IMR-90 (cell line): ENCODE data around the gene ATP7A. TPM values are rescaled to one million over a fixed set of nuclear protein-coding genes. Genes with fewer than 3 reads are reported as not detected.
A peak's percentile ranks its signal among the peaks of the same experiment; 100 is the strongest.

ENCODE experiments used
- ATAC-seq: fragments of 200-7000 bp; cut with Tn5 transposase; 2 replicates; pipeline ENCODE4 v1.9.1; 2020; ENCODE audit warnings: low read depth, mild to moderate bottlenecking, moderate library complexity
- BruUV-seq: library from RNA; stranded (reverse); fragments of 400-500 nt; replicated peaks from 2 replicates; lab custom pipeline; 2021; lab: Mats Ljungman, UMichigan
- CTCF ChIA-PET: fragments of 300-600 bp; formaldehyde crosslinking; extraction: SDS; loops from one replicate; lab custom pipeline; 2021; ENCODE audit warnings: antibody characterized with exemption; lab: Yijun Ruan, JAX
- POLR2A ChIA-PET: fragments of 300-600 bp; sonication (Branson Sonifier 250); formaldehyde crosslinking; loops from one replicate; lab custom pipeline; 2022; ENCODE audit warnings: antibody characterized with exemption; ENCODE audit not compliant: unreplicated experiment; lab: Charles Lee
- DNase-seq: peaks from one replicate; pipeline ENCODE4 v3.0.0; 2013
- H2AFZ ChIP-seq: replicated peaks from 2 replicates; pipeline ENCODE3; 2013; ENCODE audit warnings: low read length, mild to moderate bottlenecking; ENCODE audit not compliant: poor library complexity
- H2AK5ac ChIP-seq: 2 replicates; pipeline ENCODE4 v1.6.1; 2013; ENCODE audit warnings: low read depth, low read length, inconsistent platforms
- H2AK9ac ChIP-seq: replicated peaks from 2 replicates; pipeline ENCODE3; 2013; ENCODE audit warnings: mild to moderate bottlenecking, low read depth, low read length, moderate library complexity; ENCODE audit not compliant: poor library complexity
- H2BK120ac ChIP-seq: 2 replicates; pipeline ENCODE4 v1.6.1; 2013; ENCODE audit warnings: low read depth, low read length, inconsistent platforms
- H2BK15ac ChIP-seq: 3 replicates; pipeline ENCODE4 v1.6.1; 2013; ENCODE audit warnings: low read depth, low read length, inconsistent platforms
- H2BK20ac ChIP-seq: 2 replicates; pipeline ENCODE4 v1.6.1; 2013; ENCODE audit warnings: low read depth, mild to moderate bottlenecking, inconsistent platforms, low read length, moderate library complexity
- H2BK5ac ChIP-seq: 2 replicates; pipeline ENCODE4 v1.6.1; 2013; ENCODE audit warnings: mild to moderate bottlenecking, low read depth, low read length, inconsistent platforms; ENCODE audit not compliant: poor library complexity, severe bottlenecking
- H3K14ac ChIP-seq: replicated peaks from 2 replicates; pipeline ENCODE4 v1.6.1; 2013; ENCODE audit warnings: low read depth, low read length, inconsistent platforms
- H3K18ac ChIP-seq: 2 replicates; pipeline ENCODE4 v1.6.1; 2013; ENCODE audit warnings: low read depth, low read length, control low read depth
- H3K23ac ChIP-seq: 2 replicates; pipeline ENCODE4 v1.6.1; 2013; ENCODE audit warnings: low read depth, low read length, inconsistent platforms
- H3K27ac ChIP-seq: 2 replicates; pipeline ENCODE4 v1.5.1; 2013; ENCODE audit warnings: mild to moderate bottlenecking, control low read depth, low read length; ENCODE audit not compliant: insufficient read depth
- H3K27me3 ChIP-seq: 2 replicates; pipeline ENCODE4 v1.6.1; 2013; ENCODE audit warnings: low read length; ENCODE audit not compliant: control insufficient read depth, insufficient read depth
- H3K36me3 ChIP-seq: 2 replicates; pipeline ENCODE4 v1.6.1; 2013; ENCODE audit warnings: low read length, mixed read lengths; ENCODE audit not compliant: control insufficient read depth, insufficient read depth
- H3K4ac ChIP-seq: 2 replicates; pipeline ENCODE4 v1.6.1; 2013; ENCODE audit warnings: low read depth, low read length, inconsistent platforms
- H3K4me1 ChIP-seq: 2 replicates; pipeline ENCODE4 v1.6.1; 2013; ENCODE audit warnings: low read length, mixed read lengths; ENCODE audit not compliant: control insufficient read depth, insufficient read depth
- H3K4me2 ChIP-seq: 2 replicates; pipeline ENCODE4 v1.6.1; 2013; ENCODE audit warnings: low read depth, mild to moderate bottlenecking, control low read depth, low read length, moderate library complexity
- H3K4me3 ChIP-seq: 2 replicates; pipeline ENCODE4 v1.5.1; 2013; ENCODE audit warnings: low read depth, mild to moderate bottlenecking, control low read depth, low read length, moderate library complexity; ENCODE audit not compliant: insufficient read depth
- H3K56ac ChIP-seq: 2 replicates; pipeline ENCODE4 v1.6.1; 2013; ENCODE audit warnings: low read length, inconsistent platforms; ENCODE audit not compliant: insufficient read depth; ENCODE audit errors: extremely low read depth
- H3K79me1 ChIP-seq, 2 experiments: 2 replicates each; pipeline ENCODE4 v1.6.1; 2013; ENCODE audit warnings: low read length in 2 of 2, inconsistent platforms in 1 of 2, low read depth in 1 of 2
- H3K9ac ChIP-seq: 2 replicates; pipeline ENCODE4 v1.6.1; 2013; ENCODE audit warnings: low read depth, low read length, control low read depth
- H3K9me1 ChIP-seq: 2 replicates; pipeline ENCODE4 v1.6.1; 2013; ENCODE audit warnings: low read length, inconsistent platforms; ENCODE audit not compliant: insufficient read depth
- H3K9me3 ChIP-seq: 2 replicates; pipeline ENCODE4 v1.6.1; 2013; ENCODE audit warnings: low read length; ENCODE audit not compliant: control insufficient read depth, insufficient read depth
- H4K20me1 ChIP-seq: 2 replicates; pipeline ENCODE4 v1.6.1; 2013; ENCODE audit warnings: low read length, inconsistent platforms; ENCODE audit not compliant: insufficient read depth
- H4K5ac ChIP-seq: 2 replicates; pipeline ENCODE4 v1.6.1; 2013; ENCODE audit warnings: mild to moderate bottlenecking, low read depth, low read length, control low read depth
- H4K8ac ChIP-seq, 2 experiments: 2 replicates each; pipeline ENCODE4 v1.6.1; 2013; ENCODE audit warnings: low read depth in 2 of 2, low read length in 2 of 2, control low read depth in 1 of 2, inconsistent platforms in 1 of 2
- H4K91ac ChIP-seq: 2 replicates; pipeline ENCODE4 v1.6.1; 2013; ENCODE audit warnings: low read depth, low read length, inconsistent platforms; ENCODE audit not compliant: insufficient read depth
- NFE2L2 ChIP-seq: fragments of 150-350 bp; IDR thresholded peaks from 2 replicates; pipeline ENCODE4 v1.6.1; 2016; ENCODE audit warnings: low read depth, mild to moderate bottlenecking, low read length
- WGBS, 2 experiments: methylation state at CpG; one replicate each; pipeline versions ENCODE4 v1.1.5 to v1.1.7; 2013; ENCODE audit warnings: missing lambda C conversion rate in 2 of 2; ENCODE audit not compliant: insufficient read length in 1 of 2; ENCODE audit errors: extremely low coverage in 2 of 2; 5-methylcytosine and 5-hydroxymethylcytosine counted together
- dilution Hi-C: fragments of 300-500 bp; cut with HindIII; formaldehyde crosslinking; loops from one replicate; pipeline ENCODE4 v1.14.3; 2018; ENCODE audit warnings: low sequenced_read_pairs; ENCODE audit not compliant: unreplicated experiment
- in situ Hi-C: fragments of 300-500 bp; cut with MboI; formaldehyde crosslinking; loops from 3 replicates; pipeline ENCODE4 v1.14.3; 2019; ENCODE audit warnings: low sequenced_read_pairs, inconsistent platforms, mixed read lengths
- intact Hi-C: fragments of 100-400 bp; cut with micrococcal nuclease; formaldehyde crosslinking; loops from 2 replicates; pipeline ENCODE4 v1.10.0; 2022
- polyA plus RNA-seq, 3 experiments: library from polyadenylated mRNA; depleted of rRNA; stranded (reverse); fragments of >200 nt; gene quantifications; 2 replicates each; pipeline ENCODE4 v1.2.3, GENCODE V29; 2012; ENCODE audit warnings: low replicate concordance in 1 of 3
- total RNA-seq: library from RNA; depleted of rRNA; stranded (reverse); fragments of >200 nt; gene quantifications from 2 replicates; pipeline ENCODE4 v1.2.3, GENCODE V29; 2012

ATP7A gene
- total and polyA plus RNA-seq, 2 of the 4 experiments (the other 2 are of a cell fraction), result 4.2 to 22.4 TPM

- no peak overlapping the region for H3K56ac ChIP-seq
- no peak overlapping the region for H3K18ac ChIP-seq
- dilution Hi-C loops, result no loop called here
- H4K5ac ChIP-seq, result no peak overlapping the region
- no peak overlapping the region for H3K4ac ChIP-seq
- no peak overlapping the region for H2BK20ac ChIP-seq
- no peak for TF ChIP-seq NFE2L2
- BruUV-seq, result no TSS peak
- ATAC-seq (peak; percentile 73; the same call in 1 of the 2 replicates), DNase-seq (peak; percentile 58)
- intact Hi-C loops, result no loop called here
- no peak overlapping the region for H3K27ac ChIP-seq
- H3K9ac ChIP-seq, result no peak overlapping the region
- no peak overlapping the region for H4K8ac ChIP-seq
- H3K79me1 ChIP-seq, result peaks cover 0 to 4% of the 10 kb centered on the region in 2 experiments; a peak in 1 of 4 replicates
- no peaks in the 10 kb centered on the region for H3K36me3 ChIP-seq
- no peak overlapping the region for H3K4me3 ChIP-seq
- H3K27me3 ChIP-seq, result no peaks in the 10 kb centered on the region
- no peak overlapping the region for H2AK5ac ChIP-seq
- no peaks in the 10 kb centered on the region for H4K20me1 ChIP-seq
- no peak overlapping the region for H2BK5ac ChIP-seq
- H3K9me1 ChIP-seq, result no peaks in the 10 kb centered on the region
- H4K91ac ChIP-seq, result no peak overlapping the region
- H3K23ac ChIP-seq, result no peak overlapping the region
- H3K4me1 ChIP-seq, result peaks cover 2% of the 10 kb centered on the region; the same call in 1 of the 2 replicates
- H2BK120ac ChIP-seq, result no peak overlapping the region
- H2BK15ac ChIP-seq, result no peak overlapping the region
- WGBS, 2 experiments, result no CpG with 5 or more reads among the region's 1 CpG
- H3K9me3 ChIP-seq, result no peaks in the 10 kb centered on the region
- no peak overlapping the region for H3K14ac ChIP-seq
- no peak overlapping the region for H2AK9ac ChIP-seq
- ChIA-PET CTCF (no interaction called here), POLR2A (no interaction called here)
- in situ Hi-C loops, result no loop called here
- no peak overlapping the region; the same call in 1 of the 2 replicates for H3K4me2 ChIP-seq
- no peak overlapping the region for H2AFZ ChIP-seq
These were observed 43.2 kb downstream of the ATP7A start for GRCh38 chrX:77953708-77954107.
